ENCODE measurements around the gene LRP8. TPM values are rescaled to one million over a fixed set of nuclear protein-coding genes. Genes with fewer than 3 reads are reported as not detected.

Gene LRP8
- total and polyA plus RNA-seq, 12 donors: 0.37 to 4.7 (median 2.2) TPM

DNA sequence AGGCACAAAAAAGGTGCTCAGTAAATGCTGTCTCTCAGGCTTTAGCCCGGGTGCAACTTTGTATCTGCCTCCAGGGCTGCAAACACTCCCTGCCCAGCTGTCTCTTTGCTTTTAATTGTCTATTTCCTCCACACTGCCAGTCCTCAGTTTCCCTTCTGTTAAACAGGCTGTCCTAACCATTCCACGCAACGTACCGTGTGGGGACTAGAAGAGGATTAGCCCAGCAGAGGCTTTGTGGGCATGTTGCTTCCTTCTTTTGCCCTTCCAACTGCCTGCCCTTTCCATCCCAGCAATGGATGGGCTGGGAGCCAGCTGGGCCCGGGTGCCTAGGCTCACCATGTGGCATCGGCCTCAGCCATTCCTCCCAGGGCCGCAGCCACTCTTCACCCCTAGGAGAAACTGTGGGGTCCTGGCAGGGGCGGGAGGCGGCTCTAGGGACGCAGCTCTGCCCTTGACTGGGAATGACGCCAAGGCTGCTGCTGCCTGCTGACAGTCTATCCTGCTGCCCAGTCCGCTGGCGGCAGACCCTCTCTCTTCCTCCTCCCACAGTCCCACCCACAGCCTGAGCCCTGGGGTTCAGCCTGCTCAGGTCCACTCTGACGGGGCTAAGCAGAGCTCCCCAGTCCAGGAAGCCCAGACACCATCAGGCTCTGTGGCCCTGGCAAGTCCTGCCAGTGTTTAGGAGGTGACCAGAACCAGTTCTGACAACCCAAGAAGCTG lies 40.6 kb upstream of the LRP8 start:
- peak; percentile 41 to 53 for DNase-seq
- peak; percentile 35 to 72 (median 58) for ATAC-seq
- TF ChIP-seq, protein P1, sequence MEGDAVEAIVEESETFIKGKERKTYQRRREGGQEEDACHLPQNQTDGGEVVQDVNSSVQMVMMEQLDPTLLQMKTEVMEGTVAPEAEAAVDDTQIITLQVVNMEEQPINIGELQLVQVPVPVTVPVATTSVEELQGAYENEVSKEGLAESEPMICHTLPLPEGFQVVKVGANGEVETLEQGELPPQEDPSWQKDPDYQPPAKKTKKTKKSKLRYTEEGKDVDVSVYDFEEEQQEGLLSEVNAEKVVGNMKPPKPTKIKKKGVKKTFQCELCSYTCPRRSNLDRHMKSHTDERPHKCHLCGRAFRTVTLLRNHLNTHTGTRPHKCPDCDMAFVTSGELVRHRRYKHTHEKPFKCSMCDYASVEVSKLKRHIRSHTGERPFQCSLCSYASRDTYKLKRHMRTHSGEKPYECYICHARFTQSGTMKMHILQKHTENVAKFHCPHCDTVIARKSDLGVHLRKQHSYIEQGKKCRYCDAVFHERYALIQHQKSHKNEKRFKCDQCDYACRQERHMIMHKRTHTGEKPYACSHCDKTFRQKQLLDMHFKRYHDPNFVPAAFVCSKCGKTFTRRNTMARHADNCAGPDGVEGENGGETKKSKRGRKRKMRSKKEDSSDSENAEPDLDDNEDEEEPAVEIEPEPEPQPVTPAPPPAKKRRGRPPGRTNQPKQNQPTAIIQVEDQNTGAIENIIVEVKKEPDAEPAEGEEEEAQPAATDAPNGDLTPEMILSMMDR (IDR thresholded peaks at IDR 0.05): no peak
- H3K9me3 ChIP-seq: no peaks in the 10 kb centered on the region
- no peak overlapping the region for H3K4me3 ChIP-seq
- WGBS, 2 donors: 36 to 40% methylated on average over 14 of the region's 14 CpGs
- H3K36me3 ChIP-seq: no peaks in the 10 kb centered on the region
- H3K27me3 ChIP-seq: peaks cover 0 to 35% (median 5%) of the 10 kb centered on the region in 7 donors
- H3K27ac ChIP-seq: no peak overlapping the region
- H3K4me1 ChIP-seq: peaks cover 0 to 17% (median 0%) of the 10 kb centered on the region in 9 donors
- intact Hi-C loops (cut with DNase I): no loop called here

DNA sequence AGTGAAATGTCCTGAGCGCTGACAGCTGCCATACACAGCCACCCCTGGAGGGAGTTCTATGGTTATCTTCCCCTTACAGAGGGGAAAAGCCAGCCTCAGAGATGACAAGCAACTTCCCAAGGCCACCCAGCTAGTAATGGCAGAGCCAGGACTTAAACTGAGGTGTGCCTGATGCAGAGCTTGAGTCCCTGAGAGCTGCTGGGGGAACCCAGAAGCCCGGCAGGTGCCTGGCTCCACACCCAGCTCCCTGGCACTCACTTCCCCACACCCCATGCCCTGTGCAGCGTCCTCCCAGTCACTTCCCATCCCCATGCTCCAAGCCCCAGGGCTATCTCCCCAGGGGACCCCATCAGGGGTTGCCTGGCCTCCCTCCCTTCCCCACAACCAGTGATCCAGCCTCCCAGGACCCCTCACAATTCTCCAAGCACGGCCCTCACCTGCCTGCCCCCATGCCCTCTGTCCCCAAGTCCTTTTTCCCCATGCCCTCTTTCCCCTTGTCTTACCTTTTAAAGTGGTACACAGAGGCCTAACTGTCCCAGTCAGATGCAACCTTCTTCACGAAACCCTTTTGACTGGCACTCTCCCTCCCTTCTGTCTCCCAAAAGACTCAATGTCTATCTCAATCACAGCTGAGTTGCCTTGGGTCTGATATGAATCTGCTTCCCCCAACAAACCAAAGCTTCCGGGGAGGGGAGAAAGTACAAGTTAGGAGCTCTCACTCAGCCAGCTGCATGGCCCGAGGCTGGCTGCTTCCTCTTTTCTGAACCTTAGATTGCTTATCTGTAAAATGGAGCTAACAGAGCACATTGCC lies 39.8 kb upstream of the LRP8 start:
- WGBS, 2 donors: 55 to 65% methylated on average over 7 of the region's 7 CpGs
- intact Hi-C loops (cut with DNase I): no loop called here

DNA sequence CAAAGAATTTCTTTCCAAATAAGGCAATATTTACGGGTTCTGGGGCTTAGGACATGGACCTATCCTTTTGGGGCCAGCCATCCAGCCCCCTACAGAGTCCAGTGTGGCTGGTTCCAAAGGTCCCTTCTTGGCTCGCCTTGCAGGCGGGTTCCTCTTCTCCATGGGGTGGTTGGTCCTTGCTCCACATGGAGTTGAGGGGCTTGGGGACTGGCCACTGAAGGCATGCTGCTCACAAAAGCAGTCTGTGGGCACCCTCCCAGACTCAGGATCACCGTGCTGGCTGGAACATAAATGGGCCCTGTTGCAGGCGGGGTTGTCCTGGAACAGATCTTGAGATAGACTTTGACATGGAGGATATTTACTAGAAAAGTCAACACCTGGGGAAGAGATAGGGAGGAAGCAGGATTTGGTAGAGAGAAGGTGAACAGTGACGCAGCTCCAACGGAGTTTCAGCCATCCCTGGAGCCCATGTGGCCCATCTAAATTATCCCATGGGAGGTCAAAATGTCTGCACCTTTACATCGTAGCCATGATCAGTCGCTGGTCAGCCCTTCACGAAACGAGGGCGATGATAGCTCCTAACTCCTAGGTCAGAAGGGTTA lies 39.1 kb upstream of the LRP8 start:
- ATAC-seq: no peak
- no peaks in the 10 kb centered on the region for H3K36me3 ChIP-seq
- peak overlapping the region in 2 of 10 donors; percentile 22 to 37 for H3K4me3 ChIP-seq
- 78 to 83% methylated on average over 12 of the region's 12 CpGs for WGBS, 2 donors
- peaks cover 0 to 17% (median 0%) of the 10 kb centered on the region in 9 donors for H3K4me1 ChIP-seq
- TF ChIP-seq, protein P1 (IDR thresholded peaks at IDR 0.05): no peak
- intact Hi-C loops (cut with DNase I): no loop called here
- no peak for DNase-seq
- peak overlapping the region in 1 of 10 donors; percentile 50 for H3K27ac ChIP-seq
- H3K27me3 ChIP-seq: peaks cover 0 to 35% (median 5%) of the 10 kb centered on the region in 7 donors
- no peaks in the 10 kb centered on the region for H3K9me3 ChIP-seq

More for the DNA sequence above, 39.8 kb upstream of the LRP8 start:
- no peaks in the 10 kb centered on the region for H3K9me3 ChIP-seq
- DNase-seq (no peak), ATAC-seq (peak in 5 of 8 donors; percentile 18 to 51 (median 29))
- H3K27me3 ChIP-seq: peaks cover 0 to 35% (median 5%) of the 10 kb centered on the region in 7 donors
- H3K27ac ChIP-seq: peak overlapping the region in 1 of 10 donors; percentile 50
- TF ChIP-seq, protein P1 (IDR thresholded peaks at IDR 0.05): no peak
- H3K36me3 ChIP-seq: no peaks in the 10 kb centered on the region
- H3K4me1 ChIP-seq: peaks cover 0 to 17% (median 0%) of the 10 kb centered on the region in 9 donors
- peak overlapping the region in 2 of 10 donors; percentile 22 to 37 for H3K4me3 ChIP-seq

DNA sequence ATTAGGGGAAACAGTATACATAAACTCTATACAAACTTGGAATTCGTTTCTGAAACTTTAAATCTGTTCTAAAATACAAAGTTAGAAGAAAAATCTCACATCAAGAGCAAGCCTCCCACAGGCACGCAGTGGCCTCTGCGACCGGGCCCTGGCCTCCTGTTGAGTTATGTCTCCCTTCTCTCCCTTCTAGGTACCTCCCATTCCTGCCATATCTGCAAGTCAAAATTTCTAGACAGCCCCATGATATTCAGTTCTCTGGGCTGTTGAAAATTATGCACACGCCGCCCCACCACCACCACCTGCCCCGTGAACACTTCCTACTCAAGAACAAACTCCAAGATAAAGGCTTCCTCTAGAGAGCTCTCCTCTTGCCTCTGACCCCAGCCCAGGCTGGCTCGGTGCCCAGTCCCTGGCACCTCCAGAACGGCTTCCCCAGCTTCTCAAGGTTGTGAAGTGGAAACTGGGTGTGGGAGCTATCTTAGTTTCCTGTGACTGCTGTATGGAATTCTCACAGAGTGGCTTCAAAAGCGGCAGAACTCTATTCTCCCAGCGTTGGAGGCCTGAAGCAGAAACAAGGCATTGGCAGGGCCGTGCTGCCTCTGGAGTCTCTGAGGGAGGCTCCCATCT lies 37.7 kb upstream of the LRP8 start:
- DNase-seq: no peak
- TF ChIP-seq, protein P1 (IDR thresholded peaks at IDR 0.05): no peak

More for the DNA sequence above, 37.7 kb upstream of the LRP8 start:
- H3K27me3 ChIP-seq: peaks cover 0 to 24% (median 5%) of the 10 kb centered on the region in 7 donors
- no peaks in the 10 kb centered on the region for H3K9me3 ChIP-seq
- H3K36me3 ChIP-seq: no peaks in the 10 kb centered on the region
- peaks cover 0 to 17% (median 0%) of the 10 kb centered on the region in 9 donors for H3K4me1 ChIP-seq
- no peak overlapping the region for H3K4me3 ChIP-seq
- 58 to 62% methylated on average over 12 of the region's 12 CpGs for WGBS, 2 donors
- intact Hi-C loops (cut with DNase I): no loop called here
- ATAC-seq: no peak
- H3K27ac ChIP-seq: no peak overlapping the region

Data from heart right ventricle (tissue), 16 donors.